ENCODE data around the gene HNRNPH2.

Gene HNRNPH2

DNA sequence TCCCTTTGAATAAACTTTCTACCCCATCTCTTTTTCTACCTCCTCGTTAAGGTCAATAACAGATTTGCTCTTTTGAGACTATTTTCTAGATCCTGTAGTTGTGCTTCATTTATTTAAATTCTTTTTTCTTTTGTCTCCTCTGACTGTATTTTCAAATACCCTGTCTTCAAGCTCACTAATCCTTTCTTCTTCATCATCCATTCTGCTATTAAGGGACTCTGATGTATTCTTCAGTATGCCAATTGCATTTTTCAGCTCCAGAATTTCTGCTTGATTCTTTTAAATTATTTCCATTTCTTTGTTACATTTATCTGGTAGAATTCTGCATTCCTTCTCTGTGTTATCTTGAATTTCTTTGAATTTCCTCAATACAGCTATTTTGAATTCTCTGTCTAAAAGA is 41.3 kb downstream of the HNRNPH2 start:
- no peaks in the 10 kb centered on the region for H3K36me3 ChIP-seq (ENCODE audit: low read length)
- H3K4me3 ChIP-seq (ENCODE audit: insufficient read depth, low read length, poor library complexity, severe bottlenecking): no peak overlapping the region
- no peaks in the 10 kb centered on the region for H4K20me1 ChIP-seq (ENCODE audit: low read depth, low read length)
- TF ChIP-seq, protein P1, sequence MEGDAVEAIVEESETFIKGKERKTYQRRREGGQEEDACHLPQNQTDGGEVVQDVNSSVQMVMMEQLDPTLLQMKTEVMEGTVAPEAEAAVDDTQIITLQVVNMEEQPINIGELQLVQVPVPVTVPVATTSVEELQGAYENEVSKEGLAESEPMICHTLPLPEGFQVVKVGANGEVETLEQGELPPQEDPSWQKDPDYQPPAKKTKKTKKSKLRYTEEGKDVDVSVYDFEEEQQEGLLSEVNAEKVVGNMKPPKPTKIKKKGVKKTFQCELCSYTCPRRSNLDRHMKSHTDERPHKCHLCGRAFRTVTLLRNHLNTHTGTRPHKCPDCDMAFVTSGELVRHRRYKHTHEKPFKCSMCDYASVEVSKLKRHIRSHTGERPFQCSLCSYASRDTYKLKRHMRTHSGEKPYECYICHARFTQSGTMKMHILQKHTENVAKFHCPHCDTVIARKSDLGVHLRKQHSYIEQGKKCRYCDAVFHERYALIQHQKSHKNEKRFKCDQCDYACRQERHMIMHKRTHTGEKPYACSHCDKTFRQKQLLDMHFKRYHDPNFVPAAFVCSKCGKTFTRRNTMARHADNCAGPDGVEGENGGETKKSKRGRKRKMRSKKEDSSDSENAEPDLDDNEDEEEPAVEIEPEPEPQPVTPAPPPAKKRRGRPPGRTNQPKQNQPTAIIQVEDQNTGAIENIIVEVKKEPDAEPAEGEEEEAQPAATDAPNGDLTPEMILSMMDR (IDR thresholded peaks at IDR 0.05; ENCODE audit: insufficient read depth, low read length, poor library complexity, severe bottlenecking): no peak
- no peak for TF ChIP-seq EZH2phosphoT487 (conservative IDR thresholded peaks at IDR 0.05; ENCODE audit: low read length)
- no peak overlapping the region for H3K4me2 ChIP-seq (ENCODE audit: low read depth, low read length, poor library complexity, severe bottlenecking)
- no peak overlapping the region for H2AFZ ChIP-seq (ENCODE audit: low read depth, low read length, severe bottlenecking)
- H3K9me2 ChIP-seq (replicated peaks; ENCODE audit: insufficient read depth, low read length): no peaks in the 10 kb centered on the region
- no peaks in the 10 kb centered on the region for H3F3A ChIP-seq (ENCODE audit: insufficient read depth)
- no peaks in the 10 kb centered on the region for H3K27me3 ChIP-seq (ENCODE audit: low read length)
- no peaks in the 10 kb centered on the region for H3K9me3 ChIP-seq (ENCODE audit: insufficient read depth, low read length)
- H3K27ac ChIP-seq (ENCODE audit: low read depth, low read length): no peak overlapping the region
- H3K79me2 ChIP-seq (ENCODE audit: insufficient read depth, low read length): no peaks in the 10 kb centered on the region
- no peak overlapping the region for H3K9ac ChIP-seq (ENCODE audit: low read length)

DNA sequence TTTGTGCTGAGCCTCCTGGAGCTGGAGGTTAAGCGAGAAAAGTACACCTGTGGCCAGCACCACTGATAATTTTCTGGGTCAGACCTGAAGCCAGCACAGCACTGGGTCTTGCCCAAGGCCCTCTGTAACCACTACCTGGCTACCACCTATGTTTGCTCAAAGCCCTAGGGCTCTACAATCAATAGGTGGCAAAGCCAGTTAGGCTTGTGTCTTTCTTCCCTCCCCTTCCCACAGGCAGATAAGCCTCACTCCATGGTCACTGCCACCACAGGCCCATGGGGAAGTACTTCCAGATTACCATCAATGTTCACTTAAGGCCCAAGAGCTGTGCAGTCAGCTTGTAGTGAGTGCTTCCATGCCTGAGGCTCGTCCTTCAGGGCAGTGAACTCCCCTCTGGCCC is 42.1 kb downstream of the HNRNPH2 start:
- TF ChIP-seq, protein P1 (IDR thresholded peaks at IDR 0.05; ENCODE audit: insufficient read depth, low read length, poor library complexity, severe bottlenecking): no peak
- no peak for TF ChIP-seq EZH2phosphoT487 (conservative IDR thresholded peaks at IDR 0.05; ENCODE audit: low read length)
- H3K79me2 ChIP-seq (ENCODE audit: insufficient read depth, low read length): no peaks in the 10 kb centered on the region
- no peak overlapping the region for H3K27ac ChIP-seq (ENCODE audit: low read depth, low read length)
- no peak overlapping the region for H3K4me3 ChIP-seq (ENCODE audit: insufficient read depth, low read length, poor library complexity, severe bottlenecking)
- no peaks in the 10 kb centered on the region for H3F3A ChIP-seq (ENCODE audit: insufficient read depth)
- H3K9ac ChIP-seq (ENCODE audit: low read length): no peak overlapping the region
- H2AFZ ChIP-seq (ENCODE audit: low read depth, low read length, severe bottlenecking): no peak overlapping the region
- H3K4me2 ChIP-seq (ENCODE audit: low read depth, low read length, poor library complexity, severe bottlenecking): no peak overlapping the region
- H4K20me1 ChIP-seq (ENCODE audit: low read depth, low read length): no peaks in the 10 kb centered on the region
- no peaks in the 10 kb centered on the region for H3K27me3 ChIP-seq (ENCODE audit: low read length)
- H3K36me3 ChIP-seq (ENCODE audit: low read length): no peaks in the 10 kb centered on the region
- H3K9me3 ChIP-seq (ENCODE audit: insufficient read depth, low read length): no peaks in the 10 kb centered on the region
- no peaks in the 10 kb centered on the region for H3K9me2 ChIP-seq (replicated peaks; ENCODE audit: insufficient read depth, low read length)

DNA sequence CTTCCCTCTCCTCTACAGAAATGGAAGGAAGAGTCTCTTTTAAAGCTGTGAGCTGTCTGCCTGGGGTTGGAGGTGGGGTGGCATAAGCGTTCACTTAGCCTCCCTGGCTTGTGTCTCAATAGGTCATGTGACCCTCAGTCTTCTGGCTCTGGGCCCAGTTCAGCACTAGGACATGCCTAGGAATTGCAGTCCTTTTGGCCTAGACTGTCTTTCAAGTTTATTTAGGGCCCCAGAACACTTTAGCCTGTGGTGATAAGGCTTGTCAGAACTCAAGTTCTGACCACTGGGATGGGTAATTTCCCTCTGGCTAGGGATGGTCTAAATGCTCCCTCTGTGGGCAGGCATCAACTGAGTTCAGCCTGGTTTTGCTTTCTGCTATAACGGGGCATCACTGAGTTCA is 42.9 kb downstream of the HNRNPH2 start:
- Histone ChIP-seq H3K79me2 (ENCODE audit: insufficient read depth, low read length) (no peaks in the 10 kb centered on the region), H3K9ac (ENCODE audit: low read length) (no peak overlapping the region), H3K27me3 (ENCODE audit: low read length) (no peaks in the 10 kb centered on the region), H3K4me2 (ENCODE audit: low read depth, low read length, poor library complexity, severe bottlenecking) (no peak overlapping the region), H3K27ac (ENCODE audit: low read depth, low read length) (no peak overlapping the region), H3K9me2 (replicated peaks; ENCODE audit: insufficient read depth, low read length) (no peaks in the 10 kb centered on the region), H3K9me3 (ENCODE audit: insufficient read depth, low read length) (no peaks in the 10 kb centered on the region), H4K20me1 (ENCODE audit: low read depth, low read length) (no peaks in the 10 kb centered on the region), H3F3A (ENCODE audit: insufficient read depth) (no peaks in the 10 kb centered on the region), H2AFZ (ENCODE audit: low read depth, low read length, severe bottlenecking) (no peak overlapping the region), H3K36me3 (ENCODE audit: low read length) (no peaks in the 10 kb centered on the region), H3K4me3 (ENCODE audit: insufficient read depth, low read length, poor library complexity, severe bottlenecking) (no peak overlapping the region)
- TF ChIP-seq, protein P1 (IDR thresholded peaks at IDR 0.05; ENCODE audit: insufficient read depth, low read length, poor library complexity, severe bottlenecking): no peak
- TF ChIP-seq EZH2phosphoT487 (conservative IDR thresholded peaks at IDR 0.05; ENCODE audit: low read length): no peak
